HCT116 (cell line): ENCODE data around the gene ALKBH8. TPM values are rescaled to one million over a fixed set of nuclear protein-coding genes. Genes with fewer than 3 reads are reported as not detected.
A peak's percentile ranks its signal among the peaks of the same experiment; 100 is the strongest.

Experiments used
- ATF3 ChIP-seq: IDR thresholded peaks from 2 replicates; pipeline ENCODE4 v1.6.1; 2012
- SIN3A ChIP-seq: IDR thresholded peaks from 2 replicates; pipeline ENCODE4 v1.6.1; 2012; ENCODE audit warnings: low read depth
- SP1 ChIP-seq: IDR thresholded peaks from 2 replicates; pipeline ENCODE4 v1.6.1; 2012; ENCODE audit warnings: low read depth
- TCF7L2 ChIP-seq: IDR thresholded peaks from 2 replicates; pipeline ENCODE4 v1.7.0; 2011; ENCODE audit warnings: borderline replicate concordance, inconsistent platforms; ENCODE audit not compliant: insufficient read depth, insufficient read length; ENCODE audit errors: extremely low read depth
- YY1 ChIP-seq: IDR thresholded peaks from 2 replicates; pipeline ENCODE4 v1.6.1; 2011; ENCODE audit warnings: low read length, low read depth, moderate library complexity, mild to moderate bottlenecking; ENCODE audit not compliant: insufficient replicate concordance; ENCODE audit errors: extremely low read depth
- ZNF274 ChIP-seq: fragments of 200-500 bp; sonication (Bioruptor generic); IDR thresholded peaks from 2 replicates; pipeline ENCODE4 v1.6.1; 2014; ENCODE audit warnings: mild to moderate bottlenecking, low read depth, low read length, inconsistent platforms
- total RNA-seq: library from RNA; stranded (reverse); gene quantifications from one replicate; pipeline ENCODE4 v1.2.1, GENCODE V29; 2021; ENCODE audit not compliant: unreplicated experiment
- TF ChIP-seq, protein P1 (sequence below): IDR thresholded peaks from 2 replicates; pipeline ENCODE4 v1.6.1; 2012; ENCODE audit warnings: low read depth
- TF ChIP-seq, protein P2 (sequence below), 3 experiments: fragments of 200-600 bp in 1 of 3; sonication (generic) in 1 of 3; IDR thresholded peaks in 2 of 3; conservative IDR thresholded peaks in 1 of 3; 2 replicates each; pipeline ENCODE4 v1.5.1; 2012 to 2017; ENCODE audit warnings: low read depth in 2 of 3, low read length in 2 of 3, antibody characterized with exemption in 1 of 3, borderline replicate concordance in 1 of 3, control low read depth in 1 of 3, mild to moderate bottlenecking in 1 of 3, mixed read lengths in 1 of 3, mixed run types in 1 of 3, moderate library complexity in 1 of 3; ENCODE audit not compliant: insufficient read depth in 1 of 3

ALKBH8 gene
- total RNA-seq, 1 experiment from 2014 or later: 11.6 TPM

- TF ChIP-seq, protein P1, sequence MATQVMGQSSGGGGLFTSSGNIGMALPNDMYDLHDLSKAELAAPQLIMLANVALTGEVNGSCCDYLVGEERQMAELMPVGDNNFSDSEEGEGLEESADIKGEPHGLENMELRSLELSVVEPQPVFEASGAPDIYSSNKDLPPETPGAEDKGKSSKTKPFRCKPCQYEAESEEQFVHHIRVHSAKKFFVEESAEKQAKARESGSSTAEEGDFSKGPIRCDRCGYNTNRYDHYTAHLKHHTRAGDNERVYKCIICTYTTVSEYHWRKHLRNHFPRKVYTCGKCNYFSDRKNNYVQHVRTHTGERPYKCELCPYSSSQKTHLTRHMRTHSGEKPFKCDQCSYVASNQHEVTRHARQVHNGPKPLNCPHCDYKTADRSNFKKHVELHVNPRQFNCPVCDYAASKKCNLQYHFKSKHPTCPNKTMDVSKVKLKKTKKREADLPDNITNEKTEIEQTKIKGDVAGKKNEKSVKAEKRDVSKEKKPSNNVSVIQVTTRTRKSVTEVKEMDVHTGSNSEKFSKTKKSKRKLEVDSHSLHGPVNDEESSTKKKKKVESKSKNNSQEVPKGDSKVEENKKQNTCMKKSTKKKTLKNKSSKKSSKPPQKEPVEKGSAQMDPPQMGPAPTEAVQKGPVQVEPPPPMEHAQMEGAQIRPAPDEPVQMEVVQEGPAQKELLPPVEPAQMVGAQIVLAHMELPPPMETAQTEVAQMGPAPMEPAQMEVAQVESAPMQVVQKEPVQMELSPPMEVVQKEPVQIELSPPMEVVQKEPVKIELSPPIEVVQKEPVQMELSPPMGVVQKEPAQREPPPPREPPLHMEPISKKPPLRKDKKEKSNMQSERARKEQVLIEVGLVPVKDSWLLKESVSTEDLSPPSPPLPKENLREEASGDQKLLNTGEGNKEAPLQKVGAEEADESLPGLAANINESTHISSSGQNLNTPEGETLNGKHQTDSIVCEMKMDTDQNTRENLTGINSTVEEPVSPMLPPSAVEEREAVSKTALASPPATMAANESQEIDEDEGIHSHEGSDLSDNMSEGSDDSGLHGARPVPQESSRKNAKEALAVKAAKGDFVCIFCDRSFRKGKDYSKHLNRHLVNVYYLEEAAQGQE: no peak
- TF ChIP-seq ATF3: no peak
- TF ChIP-seq, protein P2, sequence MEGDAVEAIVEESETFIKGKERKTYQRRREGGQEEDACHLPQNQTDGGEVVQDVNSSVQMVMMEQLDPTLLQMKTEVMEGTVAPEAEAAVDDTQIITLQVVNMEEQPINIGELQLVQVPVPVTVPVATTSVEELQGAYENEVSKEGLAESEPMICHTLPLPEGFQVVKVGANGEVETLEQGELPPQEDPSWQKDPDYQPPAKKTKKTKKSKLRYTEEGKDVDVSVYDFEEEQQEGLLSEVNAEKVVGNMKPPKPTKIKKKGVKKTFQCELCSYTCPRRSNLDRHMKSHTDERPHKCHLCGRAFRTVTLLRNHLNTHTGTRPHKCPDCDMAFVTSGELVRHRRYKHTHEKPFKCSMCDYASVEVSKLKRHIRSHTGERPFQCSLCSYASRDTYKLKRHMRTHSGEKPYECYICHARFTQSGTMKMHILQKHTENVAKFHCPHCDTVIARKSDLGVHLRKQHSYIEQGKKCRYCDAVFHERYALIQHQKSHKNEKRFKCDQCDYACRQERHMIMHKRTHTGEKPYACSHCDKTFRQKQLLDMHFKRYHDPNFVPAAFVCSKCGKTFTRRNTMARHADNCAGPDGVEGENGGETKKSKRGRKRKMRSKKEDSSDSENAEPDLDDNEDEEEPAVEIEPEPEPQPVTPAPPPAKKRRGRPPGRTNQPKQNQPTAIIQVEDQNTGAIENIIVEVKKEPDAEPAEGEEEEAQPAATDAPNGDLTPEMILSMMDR (IDR thresholded peaks at IDR 0.05 in 2 of 3, conservative IDR thresholded peaks at IDR 0.05 in 1 of 3; ENCODE audit: borderline replicate concordance in 1 of 3, insufficient read depth in 1 of 3, low read depth in 2 of 3, low read length in 2 of 3): peak; percentile 42 to 79 (median 75)
- no peak for TF ChIP-seq TCF7L2
- TF ChIP-seq SIN3A: no peak
- TF ChIP-seq SP1: peak; percentile 43; the same call in 1 of the 2 replicates
- peak; percentile 66 for TF ChIP-seq YY1
- no peak for TF ChIP-seq ZNF274
Measured at GRCh38 chr11:107563702-107564101, 1.8 kb downstream of the ALKBH8 start (continued).
